Measurements from ENCODE around the gene AFF3. TPM values are rescaled to one million over a fixed set of nuclear protein-coding genes. Genes with fewer than 3 reads are reported as not detected.
"Not testable (repeated sequence)": the region's sequence is repeated elsewhere in the genome, so short reads cannot be mapped to it uniquely, and the experiment has no call there.

AFF3 gene
- total and polyA plus RNA-seq, 2 of the 4 experiments (the other 2 are of a cell fraction) = 12.9 to 14.3 TPM

DNA sequence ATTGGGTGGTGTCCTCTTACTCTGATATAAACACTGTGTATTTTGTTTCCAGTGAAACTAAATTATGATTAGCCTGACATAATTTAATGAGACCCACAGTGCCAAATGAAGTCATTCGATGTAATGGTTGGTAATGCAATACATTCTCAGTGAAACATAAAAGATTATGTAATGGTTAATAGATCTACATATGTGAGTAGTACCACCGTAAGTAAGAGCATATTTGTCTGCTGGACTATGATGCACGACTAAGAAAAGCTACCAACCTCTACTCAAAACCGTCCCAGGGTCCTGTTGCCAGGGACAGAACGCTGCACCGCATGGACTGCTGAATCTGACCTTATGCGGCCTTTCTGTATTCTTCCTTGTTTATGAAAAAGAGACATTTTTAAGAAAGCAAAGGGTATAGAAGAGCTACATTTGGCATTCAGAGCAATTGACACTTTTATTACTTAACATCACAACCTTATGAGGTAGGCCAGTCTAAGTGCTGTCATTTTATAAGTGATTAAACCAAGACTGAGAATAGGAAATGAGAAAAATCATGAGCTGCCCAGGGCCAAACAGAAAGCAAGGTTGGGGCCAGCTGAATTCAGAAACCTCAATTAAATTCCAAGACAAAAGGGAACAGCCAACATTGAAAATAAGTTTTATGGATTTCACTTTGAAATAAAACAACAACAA, 44.6 kb downstream of the AFF3 start:
- H4K20me1 ChIP-seq (ENCODE audit: insufficient read depth, low read length); H3K9ac ChIP-seq (ENCODE audit: low read depth, low read length); H3K79me1 ChIP-seq (ENCODE audit: low read depth in 1 of 2, low read length in 2 of 2); H2BK15ac ChIP-seq (ENCODE audit: low read depth, low read length); H3K4me1 ChIP-seq (ENCODE audit: control insufficient read depth, insufficient read depth, low read length); H3K27me3 ChIP-seq (ENCODE audit: control insufficient read depth, insufficient read depth, low read length); H2BK20ac ChIP-seq (ENCODE audit: low read depth, low read length); in situ Hi-C loops (cut with MboI; ENCODE audit: low sequenced_read_pairs); dilution Hi-C loops (cut with HindIII; ENCODE audit: low sequenced_read_pairs, unreplicated experiment); H3K4ac ChIP-seq (ENCODE audit: low read depth, low read length); H3K18ac ChIP-seq (ENCODE audit: low read depth, low read length); H3K4me3 ChIP-seq (ENCODE audit: insufficient read depth, low read depth, low read length); H4K91ac ChIP-seq (ENCODE audit: insufficient read depth, low read depth, low read length); H3K9me3 ChIP-seq (ENCODE audit: control insufficient read depth, insufficient read depth, low read length); ATAC-seq (ENCODE audit: low read depth); H3K14ac ChIP-seq (replicated peaks; ENCODE audit: low read depth, low read length); intact Hi-C loops (cut with micrococcal nuclease); H3K27ac ChIP-seq (ENCODE audit: insufficient read depth, low read length); H2AFZ ChIP-seq (replicated peaks; ENCODE audit: low read length, poor library complexity); H4K5ac ChIP-seq (ENCODE audit: low read depth, low read length); H3K23ac ChIP-seq (ENCODE audit: low read depth, low read length); H2AK5ac ChIP-seq (ENCODE audit: low read depth, low read length); DNase-seq; BruUV-seq (replicated peaks); H3K56ac ChIP-seq (ENCODE audit: extremely low read depth, insufficient read depth, low read length); POLR2A ChIA-PET (ENCODE audit: unreplicated experiment); H3K36me3 ChIP-seq (ENCODE audit: control insufficient read depth, insufficient read depth, low read length); H2BK120ac ChIP-seq (ENCODE audit: low read depth, low read length); H3K4me2 ChIP-seq (ENCODE audit: low read depth, low read length); H3K9me1 ChIP-seq (ENCODE audit: insufficient read depth, low read length); H4K8ac ChIP-seq (ENCODE audit: low read depth in 2 of 2, low read length in 2 of 2); H2BK5ac ChIP-seq (ENCODE audit: low read depth, low read length, poor library complexity, severe bottlenecking); H2AK9ac ChIP-seq (replicated peaks; ENCODE audit: low read depth, low read length, poor library complexity); CTCF ChIA-PET: not testable (repeated sequence)
- WGBS, 2 experiments (ENCODE audit: extremely low coverage in 2 of 2, insufficient read length in 1 of 2) = no CpG with 5 or more reads among the region's 7 CpGs

DNA sequence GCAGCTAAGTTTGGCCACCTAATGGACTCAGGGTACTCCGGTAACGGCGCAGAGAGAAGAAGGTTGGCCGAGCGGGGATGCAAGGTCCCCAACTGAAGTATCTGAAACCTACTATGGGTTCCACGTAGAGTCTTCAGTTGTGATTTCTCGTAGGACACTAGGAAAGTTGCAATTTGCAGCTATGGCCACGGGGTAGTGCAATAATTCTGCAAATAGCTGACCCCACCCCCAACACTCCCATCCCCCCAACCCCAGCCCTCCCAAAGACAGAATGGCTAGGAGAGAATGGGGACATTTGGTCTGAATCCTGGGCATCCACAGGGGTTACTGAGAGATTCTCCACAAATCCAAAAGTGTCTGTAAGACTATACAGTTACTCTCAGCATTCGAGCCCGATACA, 46.5 kb downstream of the AFF3 start:
- H3K9me1 ChIP-seq (ENCODE audit: insufficient read depth, low read length); H3K9me3 ChIP-seq (ENCODE audit: control insufficient read depth, insufficient read depth, low read length); H2BK5ac ChIP-seq (ENCODE audit: low read depth, low read length, poor library complexity, severe bottlenecking); H2AK5ac ChIP-seq (ENCODE audit: low read depth, low read length); H3K27ac ChIP-seq (ENCODE audit: insufficient read depth, low read length); ATAC-seq (ENCODE audit: low read depth); H4K20me1 ChIP-seq (ENCODE audit: insufficient read depth, low read length); H4K5ac ChIP-seq (ENCODE audit: low read depth, low read length); dilution Hi-C loops (cut with HindIII; ENCODE audit: low sequenced_read_pairs, unreplicated experiment); H3K36me3 ChIP-seq (ENCODE audit: control insufficient read depth, insufficient read depth, low read length); H3K56ac ChIP-seq (ENCODE audit: extremely low read depth, insufficient read depth, low read length); DNase-seq; H2AK9ac ChIP-seq (replicated peaks; ENCODE audit: low read depth, low read length, poor library complexity); H2BK120ac ChIP-seq (ENCODE audit: low read depth, low read length); H3K14ac ChIP-seq (replicated peaks; ENCODE audit: low read depth, low read length); H3K4me3 ChIP-seq (ENCODE audit: insufficient read depth, low read depth, low read length); H2BK15ac ChIP-seq (ENCODE audit: low read depth, low read length); POLR2A ChIA-PET (ENCODE audit: unreplicated experiment); in situ Hi-C loops (cut with MboI; ENCODE audit: low sequenced_read_pairs); H3K79me1 ChIP-seq (ENCODE audit: low read depth in 1 of 2, low read length in 2 of 2); H3K9ac ChIP-seq (ENCODE audit: low read depth, low read length); CTCF ChIA-PET; H3K27me3 ChIP-seq (ENCODE audit: control insufficient read depth, insufficient read depth, low read length); H3K23ac ChIP-seq (ENCODE audit: low read depth, low read length); H3K4ac ChIP-seq (ENCODE audit: low read depth, low read length); H2AFZ ChIP-seq (replicated peaks; ENCODE audit: low read length, poor library complexity); H4K91ac ChIP-seq (ENCODE audit: insufficient read depth, low read depth, low read length); H2BK20ac ChIP-seq (ENCODE audit: low read depth, low read length); H3K4me1 ChIP-seq (ENCODE audit: control insufficient read depth, insufficient read depth, low read length); intact Hi-C loops (cut with micrococcal nuclease); BruUV-seq (replicated peaks); H3K4me2 ChIP-seq (ENCODE audit: low read depth, low read length); H3K18ac ChIP-seq (ENCODE audit: low read depth, low read length); H4K8ac ChIP-seq (ENCODE audit: low read depth in 2 of 2, low read length in 2 of 2): not testable (repeated sequence)
- WGBS, 2 experiments (ENCODE audit: extremely low coverage in 2 of 2, insufficient read length in 1 of 2) = no CpG with 5 or more reads among the region's 10 CpGs

All from IMR-90 (cell line).